Endodermal cell (in vitro differentiated cells): ENCODE data around the gene FFAR1. TPM values are rescaled to one million over a fixed set of nuclear protein-coding genes. Genes with fewer than 3 reads are reported as not detected.

Experiments
- DNase-seq: peaks from one replicate; pipeline ENCODE4 v3.0.0-alpha.2; 2017
- H3K27ac ChIP-seq: 2 replicates; pipeline ENCODE4 v1.5.1; 2013; ENCODE audit warnings: mild to moderate bottlenecking, low read depth, low read length, moderate library complexity
- H3K27me3 ChIP-seq: 2 replicates; pipeline ENCODE4 v1.6.1; 2013; ENCODE audit warnings: mild to moderate bottlenecking, low read length, moderate library complexity; ENCODE audit not compliant: insufficient read depth, control insufficient read depth, poor library complexity, severe bottlenecking
- H3K36me3 ChIP-seq: 2 replicates; pipeline ENCODE4 v1.7.0; 2013; ENCODE audit warnings: mild to moderate bottlenecking, low read length, moderate library complexity; ENCODE audit not compliant: control insufficient read depth, insufficient read depth
- H3K4me1 ChIP-seq: one replicate; pipeline ENCODE4 v1.7.0; 2013; ENCODE audit warnings: low read length; ENCODE audit not compliant: control insufficient read depth, insufficient read depth
- H3K4me3 ChIP-seq: 2 replicates; pipeline ENCODE4 v1.5.1; 2013; ENCODE audit warnings: mild to moderate bottlenecking, low read length, moderate library complexity
- H3K9ac ChIP-seq: 2 replicates; pipeline ENCODE4 v1.6.1; 2013; ENCODE audit warnings: mild to moderate bottlenecking, low read length, moderate library complexity; ENCODE audit not compliant: poor library complexity, severe bottlenecking; ENCODE audit errors: extremely low read depth
- H3K9me3 ChIP-seq: 2 replicates; pipeline ENCODE4 v1.6.1; 2013; ENCODE audit warnings: mild to moderate bottlenecking, low read length, moderate library complexity; ENCODE audit not compliant: control insufficient read depth
- H3K27ac Mint-ChIP-seq: 2 replicates; pipeline ENCODE4 v1.8.0; 2020; ENCODE audit warnings: mixed read lengths
- H3K27me3 Mint-ChIP-seq: 2 replicates; pipeline ENCODE4 v1.8.0; 2021; ENCODE audit warnings: mild to moderate bottlenecking, mixed read lengths; ENCODE audit not compliant: insufficient read depth
- H3K36me3 Mint-ChIP-seq: 2 replicates; pipeline ENCODE4 v1.8.0; 2020; ENCODE audit warnings: low read depth, mixed read lengths
- H3K4me1 Mint-ChIP-seq: 2 replicates; pipeline ENCODE4 v1.8.0; 2020; ENCODE audit warnings: mixed read lengths
- H3K4me3 Mint-ChIP-seq: 2 replicates; pipeline ENCODE4 v1.8.0; 2020; ENCODE audit warnings: mild to moderate bottlenecking, moderate library complexity, mixed read lengths
- H3K9me3 Mint-ChIP-seq: 2 replicates; pipeline ENCODE4 v1.8.0; 2020; ENCODE audit warnings: mild to moderate bottlenecking, mixed read lengths
- WGBS, 2 experiments: methylation state at CpG; one replicate each; pipeline versions ENCODE4 v1.1.5 to v1.1.7; 2013; ENCODE audit warnings: missing lambda C conversion rate in 2 of 2, mixed read lengths in 1 of 2; ENCODE audit not compliant: insufficient coverage in 1 of 2, insufficient read length in 1 of 2; 5-methylcytosine and 5-hydroxymethylcytosine counted together
- total RNA-seq, 2 donors: library from RNA; stranded (reverse); fragmentation: NEBNext Ultra II Directional in 1 of 2; extraction: Animal tissue kit (Norgen Biotek cat#: 25700) in 1 of 2; gene quantifications; 2 replicates in 1 of 2; 3 replicates in 1 of 2; pipeline ENCODE4 v1.2.1, GENCODE V29; 2021
- TF ChIP-seq, protein P1 (sequence below): fragments of 200-600 bp; sonication (generic); conservative IDR thresholded peaks from 2 replicates; pipeline ENCODE4 v1.5.0; 2021; ENCODE audit warnings: antibody characterized with exemption, mild to moderate bottlenecking

FFAR1 gene
- total RNA-seq, 2 donors from 2014 or later, result not detected

DNA sequence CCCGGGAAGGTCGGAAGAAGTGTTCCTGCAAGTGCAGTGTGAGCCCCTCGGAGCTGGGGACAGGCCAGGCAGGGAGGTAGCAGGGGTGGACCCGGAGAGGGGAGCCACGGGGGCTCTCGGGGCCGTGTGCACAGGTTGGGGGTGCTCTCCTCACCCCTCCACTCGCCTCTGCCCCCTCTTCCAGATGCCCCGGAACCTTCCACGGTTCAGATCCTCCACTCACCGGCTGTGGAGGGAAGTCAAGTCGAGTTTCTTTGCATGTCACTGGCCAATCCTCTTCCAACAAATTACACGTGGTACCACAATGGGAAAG lies 9.8 kb upstream of the FFAR1 start:
- no peaks in the 10 kb centered on the region for H3K4me1 ChIP-seq
- H3K36me3 ChIP-seq, result no peaks in the 10 kb centered on the region
- H3K9ac ChIP-seq, result no peak overlapping the region
- TF ChIP-seq, protein P1, sequence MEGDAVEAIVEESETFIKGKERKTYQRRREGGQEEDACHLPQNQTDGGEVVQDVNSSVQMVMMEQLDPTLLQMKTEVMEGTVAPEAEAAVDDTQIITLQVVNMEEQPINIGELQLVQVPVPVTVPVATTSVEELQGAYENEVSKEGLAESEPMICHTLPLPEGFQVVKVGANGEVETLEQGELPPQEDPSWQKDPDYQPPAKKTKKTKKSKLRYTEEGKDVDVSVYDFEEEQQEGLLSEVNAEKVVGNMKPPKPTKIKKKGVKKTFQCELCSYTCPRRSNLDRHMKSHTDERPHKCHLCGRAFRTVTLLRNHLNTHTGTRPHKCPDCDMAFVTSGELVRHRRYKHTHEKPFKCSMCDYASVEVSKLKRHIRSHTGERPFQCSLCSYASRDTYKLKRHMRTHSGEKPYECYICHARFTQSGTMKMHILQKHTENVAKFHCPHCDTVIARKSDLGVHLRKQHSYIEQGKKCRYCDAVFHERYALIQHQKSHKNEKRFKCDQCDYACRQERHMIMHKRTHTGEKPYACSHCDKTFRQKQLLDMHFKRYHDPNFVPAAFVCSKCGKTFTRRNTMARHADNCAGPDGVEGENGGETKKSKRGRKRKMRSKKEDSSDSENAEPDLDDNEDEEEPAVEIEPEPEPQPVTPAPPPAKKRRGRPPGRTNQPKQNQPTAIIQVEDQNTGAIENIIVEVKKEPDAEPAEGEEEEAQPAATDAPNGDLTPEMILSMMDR, result no peak
- WGBS, 2 experiments, result 88 to 98% methylated on average over 9 to 13 of the region's 13 CpGs
- DNase-seq, result no peak
- no peaks in the 10 kb centered on the region for H3K36me3 Mint-ChIP-seq
- H3K4me1 Mint-ChIP-seq, result peaks cover 2% of the 10 kb centered on the region
- H3K9me3 Mint-ChIP-seq, result no peaks in the 10 kb centered on the region
- no peaks in the 10 kb centered on the region for H3K27me3 ChIP-seq
- H3K4me3 ChIP-seq, result no peak overlapping the region
- peaks cover 4% of the 10 kb centered on the region for H3K27me3 Mint-ChIP-seq
- H3K9me3 ChIP-seq, result no peaks in the 10 kb centered on the region
- no peak overlapping the region for H3K27ac Mint-ChIP-seq
- no peak overlapping the region for H3K4me3 Mint-ChIP-seq
- H3K27ac ChIP-seq, result no peak overlapping the region

DNA sequence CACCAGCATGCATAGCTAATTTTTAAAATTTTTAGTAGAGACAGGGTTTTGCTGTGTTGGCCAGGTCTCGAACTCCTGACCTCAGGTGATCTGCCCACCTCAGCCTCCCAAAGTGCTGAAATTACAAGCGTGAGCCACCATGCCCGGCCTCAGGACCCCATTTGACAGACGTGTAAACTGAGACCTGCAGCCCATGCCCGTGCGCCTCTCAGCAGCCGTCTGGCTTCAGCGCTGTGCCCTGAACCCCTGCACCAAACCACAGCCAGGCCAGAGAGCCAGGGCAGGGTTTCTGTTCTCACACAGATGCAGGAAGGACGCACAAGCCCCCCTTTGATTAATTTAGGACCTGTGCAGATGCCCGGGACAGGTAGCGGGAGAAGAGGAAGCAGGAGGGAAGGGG lies 7.3 kb upstream of the FFAR1 start:
- H3K4me1 Mint-ChIP-seq, result peaks cover 2% of the 10 kb centered on the region
- Histone ChIP-seq H3K27ac (no peak overlapping the region), H3K4me3 (no peak overlapping the region)

DNA sequence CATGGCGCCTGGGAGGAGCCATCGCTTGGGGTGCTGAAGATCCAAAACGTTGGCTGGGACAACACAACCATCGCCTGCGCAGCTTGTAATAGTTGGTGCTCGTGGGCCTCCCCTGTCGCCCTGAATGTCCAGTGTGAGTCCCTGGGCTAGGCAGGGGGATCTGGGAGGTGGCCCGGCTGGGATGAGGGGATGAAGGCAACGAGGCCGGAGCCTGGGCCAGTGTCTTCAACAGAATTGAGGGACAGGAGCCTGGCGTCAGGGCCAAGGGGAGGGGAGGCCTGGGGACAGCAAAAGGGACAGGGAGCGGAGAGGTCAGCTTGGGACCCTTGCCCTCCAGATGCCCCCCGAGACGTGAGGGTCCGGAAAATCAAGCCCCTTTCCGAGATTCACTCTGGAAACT lies 6.7 kb upstream of the FFAR1 start:
- H3K4me1 Mint-ChIP-seq, result peaks cover 2% of the 10 kb centered on the region
- Histone ChIP-seq H3K36me3 (no peaks in the 10 kb centered on the region), H3K9me3 (no peaks in the 10 kb centered on the region), H3K27ac (no peak overlapping the region), H3K4me3 (no peak overlapping the region), H3K27me3 (no peaks in the 10 kb centered on the region), H3K4me1 (no peaks in the 10 kb centered on the region), H3K9ac (no peak overlapping the region)
- H3K27ac Mint-ChIP-seq, result no peak overlapping the region
- H3K9me3 Mint-ChIP-seq, result no peaks in the 10 kb centered on the region
- no peak overlapping the region for H3K4me3 Mint-ChIP-seq
- peaks cover 6% of the 10 kb centered on the region for H3K27me3 Mint-ChIP-seq
- no peaks in the 10 kb centered on the region for H3K36me3 Mint-ChIP-seq
- WGBS, 2 experiments, result 87 to 93% methylated on average over 11 to 16 of the region's 16 CpGs
- TF ChIP-seq, protein P1, result no peak
- DNase-seq, result no peak

More for the DNA sequence above, 7.3 kb upstream of the FFAR1 start:
- H3K9ac ChIP-seq, result no peak overlapping the region
- Mint-ChIP-seq H3K36me3 (no peaks in the 10 kb centered on the region), H3K27me3 (peaks cover 4% of the 10 kb centered on the region), H3K9me3 (no peaks in the 10 kb centered on the region), H3K27ac (no peak overlapping the region), H3K4me3 (no peak overlapping the region)
- 88 to 94% methylated on average over 3 to 11 of the region's 11 CpGs for WGBS, 2 experiments
- no peaks in the 10 kb centered on the region for H3K36me3 ChIP-seq
- H3K4me1 ChIP-seq, result no peaks in the 10 kb centered on the region
- DNase-seq, result no peak
- no peaks in the 10 kb centered on the region for H3K27me3 ChIP-seq
- TF ChIP-seq, protein P1, result no peak
- H3K9me3 ChIP-seq, result no peaks in the 10 kb centered on the region
